ENCODE data around the gene HDAC8. TPM values are rescaled to one million over a fixed set of nuclear protein-coding genes. Genes with fewer than 3 reads are reported as not detected.
"Not testable (repeated sequence)": the region's sequence is repeated elsewhere in the genome, so short reads cannot be mapped to it uniquely, and the experiment has no call there.

HDAC8 gene
- total RNA-seq, 1 experiment from 2014 or later = 20.8 TPM

- no peak for DNase-seq (ENCODE audit: low spot score)
These were observed 110.9 kb downstream of the HDAC8 start for GRCh38 chrX:72461766-72462165.

GRCh38 chrX:72461288-72461687 is 111.4 kb downstream of the HDAC8 start:
- no peak for DNase-seq (ENCODE audit: low spot score)

GRCh38 chrX:72460715-72461114 is 111.9 kb downstream of the HDAC8 start:
- no peak for DNase-seq (ENCODE audit: low spot score)

GRCh38 chrX:72449034-72449433 is 123.6 kb downstream of the HDAC8 start:
- not testable (repeated sequence) for DNase-seq (ENCODE audit: low spot score)

GRCh38 chrX:72440764-72441163 is 131.9 kb downstream of the HDAC8 start:
- not testable (repeated sequence) for DNase-seq (ENCODE audit: low spot score)

- no peak for DNase-seq (ENCODE audit: low spot score)
These were observed 136.6 kb downstream of the HDAC8 start for GRCh38 chrX:72436010-72436409.

GRCh38 chrX:72430405-72430968 is 142.2 kb downstream of the HDAC8 start:
- DNase-seq (ENCODE audit: low spot score) = no peak

GRCh38 chrX:72421797-72422196 is 150.8 kb downstream of the HDAC8 start:
- no peak for DNase-seq (ENCODE audit: low spot score)

GRCh38 chrX:72409993-72410392 is 162.7 kb downstream of the HDAC8 start:
- DNase-seq (ENCODE audit: low spot score) = no peak

GRCh38 chrX:72408885-72409284 is 163.8 kb downstream of the HDAC8 start:
- no peak for DNase-seq (ENCODE audit: low spot score)

- DNase-seq (ENCODE audit: low spot score) = not testable (repeated sequence)
These were observed 167.5 kb downstream of the HDAC8 start for GRCh38 chrX:72405136-72405535.

- no peak for DNase-seq (ENCODE audit: low spot score)
These were observed 170.0 kb downstream of the HDAC8 start for GRCh38 chrX:72402614-72403013.

GRCh38 chrX:72399816-72400215 is 172.8 kb downstream of the HDAC8 start:
- DNase-seq (ENCODE audit: low spot score) = no peak

GRCh38 chrX:72396117-72396516 is 176.5 kb downstream of the HDAC8 start:
- DNase-seq (ENCODE audit: low spot score) = no peak

- DNase-seq (ENCODE audit: low spot score) = no peak
These were observed 177.4 kb downstream of the HDAC8 start for GRCh38 chrX:72395237-72395636.

- no peak for DNase-seq (ENCODE audit: low spot score)
These were observed 178.0 kb downstream of the HDAC8 start for GRCh38 chrX:72394518-72395170.

- DNase-seq (ENCODE audit: low spot score) = no peak
These were observed 178.7 kb downstream of the HDAC8 start for GRCh38 chrX:72393836-72394517.

GRCh38 chrX:72392816-72393800 is 179.5 kb downstream of the HDAC8 start:
- no peak for DNase-seq (ENCODE audit: low spot score)

- no peak for DNase-seq (ENCODE audit: low spot score)
These were observed 180.6 kb downstream of the HDAC8 start for GRCh38 chrX:72392042-72392441.

- DNase-seq (ENCODE audit: low spot score) = no peak
These were observed 185.4 kb downstream of the HDAC8 start for GRCh38 chrX:72387247-72387646.

GRCh38 chrX:72382202-72382595 is 190.4 kb downstream of the HDAC8 start:
- DNase-seq (ENCODE audit: low spot score) = no peak
